ENCODE data around the gene ADH1C. TPM values are rescaled to one million over a fixed set of nuclear protein-coding genes. Genes with fewer than 3 reads are reported as not detected.

Gene ADH1C
- total RNA-seq, 1 experiment from 2014 or later, result not detected

- Histone ChIP-seq H3K9me3 (ENCODE audit: control insufficient read depth, low read depth, low read length) (no peaks in the 10 kb centered on the region), H3K4me2 (ENCODE audit: insufficient read depth, insufficient read length, low read length) (no peak overlapping the region), H4K91ac (ENCODE audit: insufficient read length, low read depth, low read length) (no peak overlapping the region), H2BK12ac (ENCODE audit: insufficient read length, low read depth, low read length) (no peak overlapping the region), H2BK120ac (ENCODE audit: low read depth, low read length, poor library complexity, severe bottlenecking) (no peak overlapping the region), H3K18ac (ENCODE audit: insufficient read length, low read depth, low read length) (no peak overlapping the region), H3K79me2 (ENCODE audit: insufficient read depth, low read length) (no peaks in the 10 kb centered on the region), H3K4me1 (ENCODE audit: insufficient read depth, low read length) (no peaks in the 10 kb centered on the region), H2BK5ac (ENCODE audit: insufficient read length, low read length) (no peak overlapping the region), H2AFZ (ENCODE audit: low read length) (no peak overlapping the region), H3K27me3 (ENCODE audit: insufficient read depth, low read length) (no peaks in the 10 kb centered on the region), H3K23me2 (ENCODE audit: insufficient read length, low read depth, low read length, poor library complexity, severe bottlenecking) (no peaks in the 10 kb centered on the region), H4K5ac (ENCODE audit: insufficient read length, low read depth, low read length) (no peak overlapping the region), H4K8ac (replicated peaks; ENCODE audit: insufficient read length, low read depth, low read length) (no peak overlapping the region), H2BK15ac (ENCODE audit: low read depth, low read length) (no peak overlapping the region), H3K23ac (ENCODE audit: insufficient read length, low read depth, low read length) (no peak overlapping the region), H3K79me1 (ENCODE audit: insufficient read depth, low read depth, low read length, poor library complexity, severe bottlenecking) (no peaks in the 10 kb centered on the region), H3K4ac (ENCODE audit: low read depth, low read length) (no peak overlapping the region), H4K20me1 (ENCODE audit: control insufficient read depth, insufficient read depth, insufficient read length) (no peaks in the 10 kb centered on the region), H3T11ph (ENCODE audit: low read length) (no peak overlapping the region), H2AK5ac (ENCODE audit: insufficient read length, low read length) (no peak overlapping the region), H3K9ac (ENCODE audit: extremely low read depth, insufficient read length, low read length) (no peak overlapping the region), H3K14ac (ENCODE audit: insufficient read depth, low read length) (no peak overlapping the region), H3K56ac (ENCODE audit: insufficient read length, low read depth, low read length) (no peak overlapping the region), H2BK20ac (ENCODE audit: low read depth, low read length, poor library complexity, severe bottlenecking) (no peak overlapping the region), H3K27ac (ENCODE audit: insufficient read length, low read depth, low read length) (no peak overlapping the region)
- H3K36me3 Mint-ChIP-seq (ENCODE audit: insufficient read depth in 1 of 3, low read depth in 3 of 3), result no peaks in the 10 kb centered on the region
- no peak for DNase-seq
- H3K27me3 Mint-ChIP-seq (ENCODE audit: low read depth), result no peaks in the 10 kb centered on the region
- no peak overlapping the region for H3K27ac Mint-ChIP-seq
- H3K4me3 Mint-ChIP-seq, result no peak overlapping the region
- no CpG with 5 or more reads among the region's 6 CpGs for WGBS (ENCODE audit: extremely low coverage, insufficient read length, low lambda C conversion rate)
- H3K9me3 Mint-ChIP-seq, result no peaks in the 10 kb centered on the region
- peaks cover 1 to 2% of the 10 kb centered on the region in 2 experiments; a peak in 1 of 4 replicates for H3K4me1 Mint-ChIP-seq
- TF ChIP-seq, protein P1, sequence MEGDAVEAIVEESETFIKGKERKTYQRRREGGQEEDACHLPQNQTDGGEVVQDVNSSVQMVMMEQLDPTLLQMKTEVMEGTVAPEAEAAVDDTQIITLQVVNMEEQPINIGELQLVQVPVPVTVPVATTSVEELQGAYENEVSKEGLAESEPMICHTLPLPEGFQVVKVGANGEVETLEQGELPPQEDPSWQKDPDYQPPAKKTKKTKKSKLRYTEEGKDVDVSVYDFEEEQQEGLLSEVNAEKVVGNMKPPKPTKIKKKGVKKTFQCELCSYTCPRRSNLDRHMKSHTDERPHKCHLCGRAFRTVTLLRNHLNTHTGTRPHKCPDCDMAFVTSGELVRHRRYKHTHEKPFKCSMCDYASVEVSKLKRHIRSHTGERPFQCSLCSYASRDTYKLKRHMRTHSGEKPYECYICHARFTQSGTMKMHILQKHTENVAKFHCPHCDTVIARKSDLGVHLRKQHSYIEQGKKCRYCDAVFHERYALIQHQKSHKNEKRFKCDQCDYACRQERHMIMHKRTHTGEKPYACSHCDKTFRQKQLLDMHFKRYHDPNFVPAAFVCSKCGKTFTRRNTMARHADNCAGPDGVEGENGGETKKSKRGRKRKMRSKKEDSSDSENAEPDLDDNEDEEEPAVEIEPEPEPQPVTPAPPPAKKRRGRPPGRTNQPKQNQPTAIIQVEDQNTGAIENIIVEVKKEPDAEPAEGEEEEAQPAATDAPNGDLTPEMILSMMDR (conservative IDR thresholded peaks at IDR 0.05), result no peak
These were observed 36.7 kb downstream of the ADH1C start for GRCh38 chr4:99315839-99316238.
